Epithelial cell of prostate (primary cell): ENCODE measurements around the gene EFCAB11.
"Not testable (repeated sequence)": the region's sequence is repeated elsewhere in the genome, so short reads cannot be mapped to it uniquely, and the experiment has no call there.

ENCODE experiments used
- DNase-seq: peaks from one replicate; pipeline ENCODE4 v3.0.0-alpha.2; 2011; ENCODE audit warnings: low read depth, low spot score
- H3K27ac ChIP-seq: fragments of 450-650 bp; 2 replicates; pipeline ENCODE4 v1.5.1; 2017; ENCODE audit warnings: mild to moderate bottlenecking

Gene EFCAB11

DNA sequence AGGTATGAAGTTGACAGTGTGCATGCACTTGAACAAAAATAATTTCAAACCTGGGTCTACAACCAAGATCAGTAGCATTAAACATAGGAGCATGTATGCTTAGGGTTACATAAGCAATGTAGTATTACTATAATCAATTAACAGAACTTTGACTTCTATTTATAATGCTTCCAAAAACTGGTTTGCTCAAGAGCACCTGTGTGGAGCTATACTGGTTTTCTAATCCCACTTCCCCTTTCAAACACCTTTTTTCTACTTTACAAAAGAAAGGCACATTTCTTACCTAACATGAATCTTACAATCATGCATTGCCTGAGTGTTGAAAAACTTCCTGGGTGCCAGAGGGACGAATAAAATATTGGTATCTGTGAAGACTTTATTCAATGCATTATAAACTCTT is 72.7 kb downstream of the EFCAB11 start:
- no peak for DNase-seq
- H3K27ac ChIP-seq = no peak overlapping the region

DNA sequence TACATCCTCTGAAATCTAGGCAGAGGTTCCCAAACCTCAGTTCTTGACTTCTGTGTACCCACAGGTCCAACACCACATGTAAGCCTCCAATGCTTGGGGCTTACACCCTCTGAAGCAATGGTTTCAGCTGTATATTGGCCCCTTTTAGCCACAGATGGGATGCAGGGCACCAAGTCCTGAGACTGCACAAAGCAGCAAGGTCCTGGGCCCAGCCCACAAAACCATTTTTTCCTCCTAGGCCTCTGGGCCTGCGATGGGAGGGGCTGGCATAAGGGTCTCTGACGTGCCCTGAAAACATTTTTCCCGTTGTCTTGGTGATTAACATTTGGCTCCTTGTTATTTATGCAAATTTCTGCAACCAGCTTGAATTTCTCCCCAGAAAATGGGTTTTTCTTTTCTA is 80.4 kb downstream of the EFCAB11 start:
- not testable (repeated sequence) for DNase-seq, H3K27ac ChIP-seq

DNA sequence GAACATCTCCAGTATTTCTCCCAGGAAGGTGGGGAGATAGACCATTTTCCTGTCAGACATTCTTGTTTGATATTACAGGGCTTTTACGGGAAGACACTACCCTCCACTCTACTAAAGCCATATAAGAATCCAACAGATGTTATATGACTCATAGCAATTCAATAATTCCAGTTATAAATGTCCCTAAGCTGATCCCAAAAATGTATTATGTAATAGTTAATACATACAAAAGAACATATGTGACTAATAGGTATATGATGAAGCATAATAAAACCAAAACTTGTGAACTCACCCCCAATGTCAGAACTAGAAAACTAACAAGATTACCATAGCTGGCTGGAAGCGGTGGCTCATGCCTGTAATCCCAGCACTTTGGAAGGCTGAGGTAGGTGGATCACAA is 84.2 kb downstream of the EFCAB11 start:
- no peak overlapping the region for H3K27ac ChIP-seq
- peak; percentile 26 for DNase-seq

DNA sequence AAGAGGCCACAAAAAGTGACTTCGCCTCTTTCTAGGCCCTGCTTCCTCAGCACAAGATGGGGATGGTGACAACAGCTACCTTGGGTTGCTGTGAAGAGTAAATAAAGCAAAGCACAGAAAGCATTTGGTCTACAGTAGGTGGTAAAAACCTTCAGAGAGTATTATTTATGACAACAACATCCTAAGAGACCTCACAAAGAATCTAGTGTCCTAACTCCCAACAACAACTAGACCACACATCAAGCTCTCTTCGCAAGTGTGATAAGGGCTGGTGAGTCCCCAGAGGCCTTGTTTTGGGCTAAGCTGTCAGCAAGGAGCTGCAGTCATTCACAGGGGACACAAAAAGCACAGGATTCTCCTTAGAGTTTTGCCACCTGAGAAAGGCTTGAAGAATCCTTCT is 84.9 kb downstream of the EFCAB11 start:
- no peak overlapping the region for H3K27ac ChIP-seq
- DNase-seq = no peak

DNA sequence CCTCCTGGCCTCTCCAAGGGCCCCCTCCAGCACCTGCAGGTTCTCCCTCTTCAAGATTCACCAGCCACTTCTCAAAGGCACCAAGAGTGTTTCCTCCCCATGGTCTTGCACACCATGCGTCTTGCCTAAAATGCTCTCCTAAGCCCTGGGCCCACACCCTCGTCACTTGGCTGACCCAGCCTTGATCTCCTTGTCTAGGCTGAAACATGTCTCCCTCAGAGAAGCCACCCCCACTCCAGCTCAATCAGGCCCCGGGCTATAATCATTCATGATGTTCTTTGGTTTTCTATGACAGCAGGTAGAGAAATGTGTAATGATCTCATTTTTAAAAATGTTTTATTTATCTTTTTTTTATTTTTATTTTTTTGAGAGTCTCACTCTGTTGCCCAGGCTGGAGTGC is 88.1 kb downstream of the EFCAB11 start:
- no peak overlapping the region for H3K27ac ChIP-seq

DNA sequence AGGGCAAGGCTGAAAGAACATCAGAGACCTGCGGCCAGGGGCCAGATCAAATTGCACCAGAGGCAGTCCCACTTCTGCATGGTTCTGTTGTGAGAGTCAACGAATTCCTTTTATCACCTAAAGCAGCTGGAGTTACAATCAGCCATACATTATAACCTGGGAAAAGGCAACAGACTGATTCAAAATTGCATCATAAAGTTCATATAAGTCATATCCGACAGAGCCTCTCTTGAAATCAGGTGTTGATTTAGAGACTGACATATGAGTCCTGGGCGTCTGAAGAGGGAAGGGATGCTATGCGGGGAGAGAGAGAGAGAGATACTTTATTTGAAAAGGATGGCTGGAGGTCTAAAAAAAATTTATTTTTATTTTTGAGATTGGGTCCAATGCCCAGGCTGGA is 89.4 kb downstream of the EFCAB11 start:
- DNase-seq = no peak
- H3K27ac ChIP-seq = no peak overlapping the region

More for the DNA sequence above, 88.1 kb downstream of the EFCAB11 start:
- no peak for DNase-seq

DNA sequence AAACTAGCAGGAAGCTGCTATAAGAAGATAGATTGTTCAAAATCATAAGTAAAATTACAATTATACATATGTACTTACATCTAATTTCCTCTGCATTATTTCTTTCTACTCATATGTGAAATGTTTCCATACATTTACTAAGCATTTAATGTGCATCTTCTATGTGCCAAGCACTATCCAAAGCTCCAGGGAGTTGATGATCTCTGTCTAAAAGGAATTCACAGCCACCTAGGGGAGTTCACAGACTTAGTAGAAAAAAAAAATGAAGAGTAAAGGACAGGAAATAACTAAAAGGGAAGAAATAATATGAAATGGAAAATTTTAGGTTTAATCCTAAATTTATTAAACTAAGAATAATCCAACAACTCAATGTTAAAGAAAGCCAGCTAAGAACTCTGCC is 91.7 kb downstream of the EFCAB11 start:
- DNase-seq = no peak
- no peak overlapping the region for H3K27ac ChIP-seq

DNA sequence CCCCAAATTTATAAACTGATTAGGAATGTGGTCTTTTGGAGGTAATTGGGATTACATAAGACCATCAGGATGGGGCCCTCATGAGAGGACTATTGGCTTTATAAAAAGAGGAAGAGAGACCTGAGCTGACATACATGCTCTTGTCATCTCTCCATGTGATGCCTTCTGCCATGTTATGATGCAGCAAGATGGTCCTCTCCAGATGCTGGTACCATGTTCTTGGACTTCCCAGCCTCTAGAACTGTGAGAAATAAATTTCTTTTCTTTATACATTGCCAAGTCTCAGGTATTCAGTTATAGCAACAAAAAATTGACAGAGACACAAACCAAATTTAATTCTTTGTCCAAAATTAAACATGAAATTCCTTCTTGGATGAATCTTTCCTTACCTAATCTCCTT is 92.9 kb downstream of the EFCAB11 start:
- no peak for DNase-seq

DNA sequence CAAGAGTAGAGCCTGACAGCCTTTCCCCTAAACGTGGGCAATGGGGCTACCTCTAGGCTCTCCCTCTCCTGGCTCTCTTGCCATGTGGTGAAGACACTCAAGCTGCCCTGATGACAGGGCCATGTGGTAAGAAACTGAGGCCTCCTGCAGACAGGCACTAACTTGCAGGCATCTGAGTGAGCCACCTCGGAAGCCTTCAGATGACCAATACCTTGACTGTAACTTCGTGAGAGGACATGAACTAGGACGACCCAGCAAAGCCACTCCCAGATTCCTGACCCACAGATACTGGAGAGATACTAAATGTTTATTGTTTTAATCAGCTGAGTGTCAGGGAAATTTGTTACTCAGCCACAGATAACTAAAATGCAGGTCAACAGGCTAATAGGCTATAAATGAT is 96.4 kb downstream of the EFCAB11 start:
- peak; percentile 91 for DNase-seq
- peak overlapping the region; percentile 60 for H3K27ac ChIP-seq

More for the DNA sequence above, 92.9 kb downstream of the EFCAB11 start:
- no peak overlapping the region for H3K27ac ChIP-seq

DNA sequence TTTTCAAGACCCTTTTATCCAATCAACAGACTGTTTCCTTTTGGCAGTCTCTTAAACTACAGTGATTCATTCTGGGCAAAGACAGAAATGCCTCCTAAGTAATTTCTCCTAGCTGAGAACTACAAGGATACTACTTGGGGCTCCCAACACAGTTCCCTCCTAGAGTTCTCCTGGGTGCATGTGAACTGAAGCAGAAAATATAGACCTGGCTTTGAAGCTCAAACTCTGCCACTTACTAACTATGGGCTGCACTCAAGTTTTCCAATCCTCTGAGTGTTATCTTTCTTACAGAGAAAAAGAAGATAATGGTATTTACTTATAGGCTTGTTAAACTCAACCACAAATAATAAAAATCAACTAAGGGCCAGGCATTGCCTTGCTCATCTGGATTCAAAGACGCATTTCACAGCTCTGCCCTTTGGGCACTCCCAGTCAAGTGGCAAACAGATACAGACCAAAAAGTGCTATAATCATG is 97.6 kb downstream of the EFCAB11 start:
- peak; percentile 31 for DNase-seq
- peak overlapping the region; percentile 60 for H3K27ac ChIP-seq

DNA sequence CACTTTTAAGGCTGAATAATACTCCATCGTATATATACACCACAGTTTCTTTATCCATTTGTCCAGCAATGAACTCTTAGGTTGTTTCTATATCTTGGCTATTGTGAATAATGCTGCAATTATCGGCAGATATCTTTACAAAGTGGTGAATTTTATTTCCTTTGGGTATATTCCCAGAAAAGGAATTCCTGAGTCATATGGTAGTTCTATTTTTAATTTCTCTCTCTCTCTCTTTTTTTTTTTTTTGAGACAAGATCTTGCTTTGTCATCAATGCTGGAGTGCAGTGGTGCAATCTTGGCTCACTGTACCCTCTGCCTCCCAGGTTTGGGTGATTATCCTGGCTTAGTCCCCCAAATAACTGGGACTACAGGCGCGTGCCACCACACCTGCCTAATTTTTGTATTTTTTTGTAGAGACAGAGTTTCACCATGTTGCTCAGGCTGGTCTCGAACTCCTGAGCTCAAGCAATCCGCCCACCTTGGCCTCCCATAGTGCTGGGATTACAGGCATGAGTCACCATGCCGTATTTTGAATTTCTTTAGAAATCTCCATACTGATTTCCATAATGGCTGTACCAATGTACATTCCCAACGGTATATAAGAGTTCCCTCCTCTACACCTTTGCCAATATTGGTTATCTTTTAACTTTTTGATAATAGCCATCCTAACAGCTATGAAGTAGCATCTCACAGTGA is 98.4 kb downstream of the EFCAB11 start:
- DNase-seq = no peak
- H3K27ac ChIP-seq = peak overlapping the region; percentile 60

DNA sequence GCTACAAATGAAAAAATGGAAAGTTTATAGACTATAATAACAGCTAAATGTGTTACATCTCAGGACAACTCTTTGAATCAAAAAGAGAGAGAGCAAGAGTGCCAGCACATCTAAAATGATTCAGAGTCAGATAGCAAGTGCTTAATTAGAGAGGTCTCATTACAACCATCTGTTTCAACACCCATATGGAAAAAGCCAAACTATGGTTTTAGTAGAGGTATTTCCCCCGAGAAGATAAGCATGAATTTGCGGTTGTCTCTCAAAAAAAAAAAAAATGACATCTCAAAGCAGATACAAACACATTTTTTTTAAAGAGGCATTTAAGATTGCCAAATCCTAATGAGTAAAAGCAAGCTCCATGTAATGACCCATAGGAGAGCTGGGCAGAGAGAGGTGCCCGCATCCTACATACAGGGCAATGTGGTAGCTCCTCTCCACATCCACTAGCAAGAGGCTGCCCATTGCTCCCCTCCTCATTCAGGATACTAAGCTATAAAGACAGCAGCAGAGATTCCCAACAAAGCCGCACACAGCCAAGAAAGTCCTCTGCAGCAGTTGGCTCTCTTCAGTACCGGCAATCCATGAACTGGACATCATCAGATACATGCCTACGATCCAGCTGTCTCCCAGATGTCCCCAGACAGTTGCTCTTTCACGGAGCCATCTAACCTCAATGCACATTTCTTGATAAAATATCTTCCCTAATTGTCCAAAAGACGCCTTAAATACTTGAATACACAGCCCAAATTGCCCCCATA is 100.4 kb downstream of the EFCAB11 start:
- H3K27ac ChIP-seq = no peak overlapping the region
- DNase-seq = no peak

DNA sequence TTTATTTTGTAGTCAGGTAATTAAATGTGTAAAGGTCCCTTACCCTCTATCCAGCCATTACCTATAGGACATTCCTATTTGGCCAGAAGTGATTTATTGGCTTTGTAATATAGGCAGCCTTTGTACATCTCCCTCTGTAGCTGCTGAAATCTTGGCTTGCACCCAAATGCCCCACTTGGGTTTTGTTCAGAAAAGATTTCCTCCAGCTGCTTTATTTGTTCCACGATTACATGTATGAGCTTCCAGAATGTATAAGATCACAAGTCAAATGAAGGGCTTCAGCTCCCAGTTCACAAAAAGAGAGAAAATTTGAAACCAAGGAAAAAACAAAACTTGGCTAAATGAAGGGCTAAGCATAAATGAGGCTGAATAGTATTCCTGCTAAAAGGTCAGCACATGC is 103.4 kb downstream of the EFCAB11 start:
- no peak overlapping the region for H3K27ac ChIP-seq

DNA sequence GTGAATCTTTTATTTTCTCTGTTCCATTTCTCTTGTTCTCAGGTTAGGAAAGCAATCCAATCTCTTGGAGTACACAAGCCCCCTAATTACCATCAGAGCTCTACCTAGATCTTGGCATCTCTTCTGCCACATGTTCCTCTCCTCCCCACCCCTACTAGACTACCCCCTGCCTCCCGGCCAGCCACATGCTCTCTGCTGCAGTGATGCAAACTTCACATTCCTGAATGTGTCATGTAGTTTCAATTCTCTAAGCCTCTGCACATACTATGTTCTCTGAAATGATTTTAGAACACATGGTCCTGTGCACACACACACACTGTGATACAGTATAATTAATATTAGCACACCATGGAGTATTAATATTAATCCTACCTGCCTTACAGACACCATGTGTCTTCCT is 104.6 kb downstream of the EFCAB11 start:
- DNase-seq = no peak
- H3K27ac ChIP-seq = no peak overlapping the region

More for the DNA sequence above, 103.4 kb downstream of the EFCAB11 start:
- DNase-seq = no peak

DNA sequence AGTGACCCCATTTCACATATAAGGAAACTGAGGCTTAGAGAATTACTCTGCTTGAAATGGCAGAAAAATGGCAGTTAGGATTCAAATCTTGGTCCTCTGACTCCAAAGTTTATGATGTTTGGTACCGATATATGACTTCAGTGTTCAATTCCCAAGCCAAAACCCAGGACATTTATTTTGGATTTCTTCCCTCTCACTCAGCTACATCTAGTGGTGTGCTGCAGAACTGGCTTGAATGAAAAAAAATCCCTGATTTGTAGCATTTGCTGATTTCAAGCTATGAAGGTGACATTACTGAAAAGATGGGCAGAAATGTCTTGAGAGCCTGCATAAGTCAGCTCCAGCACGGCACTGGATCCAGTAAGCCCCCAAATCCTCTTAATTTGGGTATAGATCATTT is 106.4 kb downstream of the EFCAB11 start:
- no peak for DNase-seq
- no peak overlapping the region for H3K27ac ChIP-seq

DNA sequence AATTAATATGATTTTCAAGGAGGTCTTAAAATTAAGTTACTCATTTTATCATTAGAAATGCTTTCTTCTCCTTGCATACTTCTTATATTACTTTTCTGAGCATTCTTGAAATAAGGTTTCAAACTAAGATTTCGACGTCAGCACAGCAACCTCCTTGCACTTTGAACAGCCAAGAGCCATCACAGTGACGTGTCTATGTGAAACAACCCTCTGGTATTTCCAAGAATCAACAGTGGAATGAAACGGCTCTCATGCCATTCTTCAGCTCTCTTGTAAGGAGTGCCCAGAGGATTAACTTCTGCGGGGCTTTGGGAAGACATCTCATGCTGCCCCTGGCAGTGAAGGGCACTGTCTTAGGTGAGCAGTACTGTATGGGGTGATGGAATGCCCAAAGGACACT is 109.2 kb downstream of the EFCAB11 start:
- DNase-seq = no peak
- peak overlapping the region; percentile 32 for H3K27ac ChIP-seq

DNA sequence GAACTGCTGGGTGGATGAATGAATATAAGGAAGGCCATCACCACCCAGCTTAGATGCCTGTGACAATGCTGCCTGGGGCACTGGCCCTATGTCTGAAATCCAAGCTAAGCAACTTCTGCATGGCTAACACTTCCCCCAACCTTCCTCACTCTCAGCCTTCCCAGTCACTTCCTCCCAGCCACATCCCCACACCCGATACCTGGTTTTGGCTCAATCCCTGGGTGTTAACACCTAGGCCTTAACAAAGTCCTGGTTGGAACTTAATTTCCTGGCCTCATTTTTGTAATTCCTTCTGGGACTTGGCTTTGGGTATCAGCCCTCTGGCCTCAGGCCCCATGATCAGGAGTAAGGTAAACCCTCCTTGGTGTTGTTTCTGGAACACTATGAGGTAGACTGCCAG is 110.0 kb downstream of the EFCAB11 start:
- no peak for DNase-seq
- peak overlapping the region; percentile 32 for H3K27ac ChIP-seq

DNA sequence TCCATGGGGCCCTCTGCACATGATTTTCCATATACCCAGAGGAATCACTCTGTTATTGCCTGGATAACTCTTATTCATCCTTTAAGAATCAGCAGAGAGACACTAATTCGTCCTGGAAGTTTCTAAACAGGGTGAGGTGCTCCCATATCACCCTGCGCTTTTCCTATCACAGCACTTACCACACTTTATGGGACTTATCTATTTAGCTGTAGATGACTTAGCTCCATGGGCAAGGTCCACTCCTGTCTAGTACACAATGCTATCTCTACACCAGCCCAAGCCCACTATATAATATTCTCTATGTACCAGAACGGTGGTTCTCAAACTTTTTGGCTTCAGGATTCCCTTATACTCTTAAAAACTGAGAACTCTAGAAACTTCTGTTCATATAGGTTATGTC is 111.7 kb downstream of the EFCAB11 start:
- no peak for DNase-seq

DNA sequence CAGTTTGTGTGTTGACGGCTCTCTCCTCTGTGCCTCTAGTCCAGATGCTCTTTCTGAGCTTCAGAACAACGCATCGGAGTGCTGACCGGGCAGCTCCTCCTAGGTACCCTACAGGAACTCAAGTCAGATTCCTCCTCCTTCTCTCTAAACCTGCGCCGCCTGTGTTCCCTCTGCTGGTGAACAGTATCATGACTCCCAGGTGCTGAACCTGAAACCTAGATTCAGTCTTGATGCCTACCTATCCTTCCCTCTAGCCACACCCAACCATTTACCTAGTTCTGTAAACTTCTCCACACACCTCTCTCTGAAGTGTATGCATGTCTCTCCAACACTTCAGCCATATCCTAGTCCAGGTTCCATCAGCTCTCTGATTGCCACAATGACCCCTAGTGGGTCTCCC is 112.7 kb downstream of the EFCAB11 start:
- no peak overlapping the region for H3K27ac ChIP-seq

More for the DNA sequence above, 111.7 kb downstream of the EFCAB11 start:
- H3K27ac ChIP-seq = no peak overlapping the region

DNA sequence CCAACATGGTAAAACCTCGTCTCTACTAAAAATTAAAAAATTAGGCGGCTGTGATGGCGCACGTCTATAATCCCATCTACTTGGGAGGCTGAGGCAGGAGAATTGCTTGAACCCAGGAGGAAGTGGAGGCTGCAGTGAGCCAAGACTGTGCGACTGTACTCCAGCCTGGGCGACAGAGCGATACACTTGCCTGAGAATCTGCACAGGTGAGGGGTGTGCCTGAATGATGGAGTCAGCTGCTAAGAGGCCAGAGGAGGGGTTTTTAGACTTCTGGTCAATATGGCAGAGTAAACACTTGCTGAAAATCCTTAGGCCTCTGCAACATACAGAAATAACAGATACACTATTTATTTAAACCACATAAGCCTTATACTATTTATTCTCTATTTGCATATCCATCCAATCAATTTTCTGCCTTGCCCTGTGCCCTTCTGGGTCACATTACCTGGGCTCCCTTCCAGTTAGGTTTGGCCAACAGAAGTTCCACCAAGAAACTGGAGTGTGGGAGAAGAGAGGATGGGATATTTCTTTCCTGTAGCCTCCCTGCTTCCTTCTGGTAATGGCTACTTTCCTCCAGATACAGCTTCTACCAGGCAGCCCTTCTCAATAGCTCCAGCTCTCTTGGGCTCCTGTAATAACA is 117.6 kb downstream of the EFCAB11 start:
- DNase-seq = no peak
- no peak overlapping the region for H3K27ac ChIP-seq

More for the DNA sequence above, 112.7 kb downstream of the EFCAB11 start:
- no peak for DNase-seq

DNA sequence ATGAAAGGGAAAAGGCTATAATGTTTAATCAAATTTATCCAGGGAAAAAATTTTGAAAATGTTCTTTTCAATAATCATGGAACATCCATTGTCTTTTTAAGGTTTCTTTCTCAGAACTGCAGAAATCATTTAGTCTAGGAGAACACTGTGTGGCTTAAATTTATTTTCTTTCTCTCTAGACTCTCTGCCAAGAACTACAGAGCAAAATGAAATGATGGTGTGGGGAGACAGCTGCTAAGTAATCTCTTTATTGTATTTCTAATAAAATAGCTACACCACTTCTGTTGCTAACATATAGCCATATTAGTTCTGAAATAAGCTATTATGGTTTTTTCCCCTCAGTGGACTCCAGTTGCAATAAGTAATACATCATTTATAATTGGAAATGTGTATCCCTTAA is 120.9 kb downstream of the EFCAB11 start:
- no peak for DNase-seq
- H3K27ac ChIP-seq = no peak overlapping the region
